ENCODE data around the gene NKX6-2. TPM values are rescaled to one million over a fixed set of nuclear protein-coding genes. Genes with fewer than 3 reads are reported as not detected.

The NKX6-2 gene
- total RNA-seq, 4 donors from 2014 or later: not detected

DNA sequence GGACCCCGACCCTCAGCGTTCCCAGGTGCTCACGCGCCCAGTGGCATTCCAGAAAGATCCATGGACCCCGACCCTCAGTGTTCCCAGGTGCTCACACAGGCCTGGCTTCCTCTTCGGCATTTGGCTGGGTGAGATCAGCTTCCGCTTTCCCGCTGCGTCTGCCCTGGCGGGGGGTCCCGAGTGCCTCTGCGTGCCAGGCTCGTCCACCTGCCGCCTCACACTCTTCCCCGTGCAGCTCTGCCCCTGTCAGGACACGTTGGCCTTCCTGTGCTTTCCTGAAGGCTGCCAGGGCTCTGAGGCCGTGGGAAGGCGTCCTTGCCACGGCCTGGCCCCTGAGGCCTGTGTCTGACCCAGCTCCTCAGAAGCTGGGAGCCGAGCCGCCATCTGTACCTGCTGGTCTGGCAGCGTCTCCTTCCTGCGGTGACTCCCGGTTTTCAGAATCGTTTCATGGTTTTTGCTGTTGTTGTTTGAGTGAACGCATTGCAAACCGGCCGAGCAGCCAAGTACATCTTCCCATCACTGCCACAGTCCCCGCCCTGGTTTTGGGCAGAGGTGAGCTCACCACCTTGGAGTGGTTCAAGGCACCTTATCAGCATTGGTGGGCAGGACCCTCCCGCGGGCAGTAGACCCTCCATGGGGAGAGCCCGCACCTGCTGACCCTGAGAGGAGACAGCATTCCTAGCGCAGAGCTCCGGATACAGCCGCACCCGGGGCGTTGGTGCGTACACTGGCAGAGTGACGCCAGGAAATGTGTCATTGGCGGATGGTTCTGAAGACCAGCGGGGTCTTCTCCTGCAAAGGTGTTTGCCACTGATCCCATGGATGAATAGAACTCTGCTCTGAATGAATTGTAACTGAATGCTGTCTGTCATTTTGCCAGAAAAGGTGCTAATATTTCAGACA, 17.4 kb downstream of the NKX6-2 start:
- no peak for ATAC-seq
- Histone ChIP-seq H3K27ac (no peak overlapping the region), H3K27me3 (no peaks in the 10 kb centered on the region), H3K9me3 (no peaks in the 10 kb centered on the region), H3K4me1 (no peaks in the 10 kb centered on the region), H3K36me3 (peaks cover 0 to 88% of the 10 kb centered on the region in 2 donors), H3K4me3 (no peak overlapping the region)
- WGBS, 2 donors (ENCODE audit: low coverage in 1 of 2): 97 to 100% methylated on average over 6 to 16 of the region's 41 CpGs
- TF ChIP-seq POLR2A (IDR thresholded peaks at IDR 0.05) (no peak), EP300 (IDR thresholded peaks at IDR 0.05) (no peak), POLR2AphosphoS5 (IDR thresholded peaks at IDR 0.05) (no peak)
- TF ChIP-seq, protein P1, sequence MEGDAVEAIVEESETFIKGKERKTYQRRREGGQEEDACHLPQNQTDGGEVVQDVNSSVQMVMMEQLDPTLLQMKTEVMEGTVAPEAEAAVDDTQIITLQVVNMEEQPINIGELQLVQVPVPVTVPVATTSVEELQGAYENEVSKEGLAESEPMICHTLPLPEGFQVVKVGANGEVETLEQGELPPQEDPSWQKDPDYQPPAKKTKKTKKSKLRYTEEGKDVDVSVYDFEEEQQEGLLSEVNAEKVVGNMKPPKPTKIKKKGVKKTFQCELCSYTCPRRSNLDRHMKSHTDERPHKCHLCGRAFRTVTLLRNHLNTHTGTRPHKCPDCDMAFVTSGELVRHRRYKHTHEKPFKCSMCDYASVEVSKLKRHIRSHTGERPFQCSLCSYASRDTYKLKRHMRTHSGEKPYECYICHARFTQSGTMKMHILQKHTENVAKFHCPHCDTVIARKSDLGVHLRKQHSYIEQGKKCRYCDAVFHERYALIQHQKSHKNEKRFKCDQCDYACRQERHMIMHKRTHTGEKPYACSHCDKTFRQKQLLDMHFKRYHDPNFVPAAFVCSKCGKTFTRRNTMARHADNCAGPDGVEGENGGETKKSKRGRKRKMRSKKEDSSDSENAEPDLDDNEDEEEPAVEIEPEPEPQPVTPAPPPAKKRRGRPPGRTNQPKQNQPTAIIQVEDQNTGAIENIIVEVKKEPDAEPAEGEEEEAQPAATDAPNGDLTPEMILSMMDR (IDR thresholded peaks at IDR 0.05): no peak

DNA sequence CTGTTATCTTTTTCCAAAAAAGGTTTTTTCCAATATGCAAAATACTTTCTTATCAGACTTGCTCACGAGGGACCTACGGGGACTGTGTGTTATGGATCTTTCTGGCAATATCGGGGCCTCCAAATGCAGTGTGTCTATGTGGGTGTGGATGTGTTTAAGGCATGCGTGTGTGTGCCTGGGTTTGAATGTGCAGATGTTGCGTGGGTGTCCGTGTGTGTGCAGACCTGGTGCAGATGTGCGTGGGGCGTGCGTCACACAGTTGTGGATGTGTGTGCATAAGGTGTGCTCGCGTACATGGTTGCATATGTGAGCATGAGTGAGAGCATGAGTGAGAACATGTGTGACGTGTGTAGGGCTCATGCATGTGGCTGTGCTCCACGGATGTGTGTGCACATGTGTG, 19.7 kb downstream of the NKX6-2 start:
- Histone ChIP-seq H3K4me3 (no peak overlapping the region), H3K9me3 (no peaks in the 10 kb centered on the region), H3K4me1 (no peaks in the 10 kb centered on the region), H3K27ac (no peak overlapping the region), H3K36me3 (peaks cover 0 to 92% of the 10 kb centered on the region in 2 donors), H3K27me3 (no peaks in the 10 kb centered on the region)
- peak; percentile 5 for ATAC-seq
- no peak for TF ChIP-seq POLR2AphosphoS5 (IDR thresholded peaks at IDR 0.05)
- TF ChIP-seq POLR2A (IDR thresholded peaks at IDR 0.05): no peak
- no peak for TF ChIP-seq EP300 (IDR thresholded peaks at IDR 0.05)
- TF ChIP-seq, protein P1 (IDR thresholded peaks at IDR 0.05): no peak
- 73 to 92% methylated on average over 2 to 8 of the region's 13 CpGs for WGBS, 2 donors (ENCODE audit: low coverage in 1 of 2)

DNA sequence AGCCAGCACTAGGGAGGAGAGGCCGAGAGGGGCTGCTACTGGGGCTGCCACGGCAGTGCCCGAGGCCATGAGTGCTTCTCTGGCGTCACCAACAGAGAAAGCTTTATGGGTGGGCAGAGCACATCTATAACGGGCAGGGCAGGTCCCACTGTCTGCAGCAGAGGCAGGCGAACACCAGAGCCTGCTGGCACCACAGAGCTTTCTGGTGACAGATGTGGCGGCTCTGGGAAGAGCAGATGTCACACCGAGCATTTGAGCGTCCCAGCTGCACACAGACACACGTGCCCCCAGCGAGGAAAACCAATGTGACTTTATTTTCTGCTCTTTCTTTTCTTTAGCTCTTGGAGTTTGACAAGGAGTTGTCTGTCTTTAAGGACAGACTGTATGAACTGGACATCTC, 20.5 kb downstream of the NKX6-2 start:
- Histone ChIP-seq H3K4me3 (no peak overlapping the region), H3K36me3 (peaks cover 0 to 92% of the 10 kb centered on the region in 2 donors), H3K9me3 (no peaks in the 10 kb centered on the region), H3K27ac (no peak overlapping the region), H3K4me1 (no peaks in the 10 kb centered on the region), H3K27me3 (no peaks in the 10 kb centered on the region)
- TF ChIP-seq POLR2AphosphoS5 (IDR thresholded peaks at IDR 0.05) (no peak), EP300 (IDR thresholded peaks at IDR 0.05) (no peak), POLR2A (IDR thresholded peaks at IDR 0.05) (no peak)
- TF ChIP-seq, protein P1 (IDR thresholded peaks at IDR 0.05): no peak
- no peak for ATAC-seq
- 97% methylated on average over 8 of the region's 11 CpGs; no CpG with 5 or more reads in 1 of the 2 donors for WGBS, 2 donors (ENCODE audit: low coverage in 1 of 2)

DNA sequence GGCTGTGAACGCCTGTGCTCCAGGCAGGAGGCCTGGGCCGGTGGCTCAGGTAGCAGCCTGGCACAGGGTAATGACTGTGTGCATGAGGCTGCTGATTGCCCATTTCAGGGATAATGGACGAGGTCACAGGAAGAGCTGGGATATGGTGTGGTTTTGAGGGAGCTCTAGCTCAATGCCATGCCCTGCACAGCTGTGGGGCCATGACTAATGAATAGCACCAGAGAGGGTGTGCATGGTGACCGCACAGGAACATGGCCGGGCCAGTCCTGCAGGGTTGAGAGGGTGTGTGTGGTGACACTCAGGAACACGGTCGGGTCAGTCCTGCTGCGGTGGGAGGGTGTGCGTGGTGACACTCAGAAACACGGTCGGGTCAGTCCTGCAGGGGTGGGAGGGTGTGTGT, 21.8 kb downstream of the NKX6-2 start:
- no peak for ATAC-seq
- TF ChIP-seq POLR2A (IDR thresholded peaks at IDR 0.05): no peak
- TF ChIP-seq POLR2AphosphoS5 (IDR thresholded peaks at IDR 0.05): no peak
- TF ChIP-seq, protein P1 (IDR thresholded peaks at IDR 0.05): no peak
- TF ChIP-seq EP300 (IDR thresholded peaks at IDR 0.05): no peak
- Histone ChIP-seq H3K27ac (no peak overlapping the region), H3K4me1 (no peaks in the 10 kb centered on the region), H3K36me3 (peaks cover 0 to 92% of the 10 kb centered on the region in 2 donors), H3K4me3 (no peak overlapping the region), H3K9me3 (no peaks in the 10 kb centered on the region), H3K27me3 (no peaks in the 10 kb centered on the region)
- 86 to 91% methylated on average over 5 to 9 of the region's 11 CpGs for WGBS, 2 donors (ENCODE audit: low coverage in 1 of 2)

DNA sequence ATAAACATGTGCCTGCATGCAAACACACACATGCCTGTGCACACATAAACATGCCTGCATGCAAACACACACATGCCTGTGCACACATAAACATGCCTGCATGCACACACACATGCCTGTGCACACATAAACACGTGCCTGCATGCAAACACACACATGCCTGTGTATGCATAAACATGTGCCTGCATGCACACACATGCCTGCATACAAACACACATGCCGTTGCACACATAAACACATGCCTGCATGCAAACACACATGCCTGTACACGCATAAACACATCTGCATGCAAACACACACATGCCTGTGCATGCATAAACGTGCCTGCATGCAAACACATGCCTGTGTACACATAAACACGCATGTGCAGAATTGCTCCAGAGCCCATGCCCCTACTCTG, 22.4 kb downstream of the NKX6-2 start:
- Histone ChIP-seq H3K4me1 (no peaks in the 10 kb centered on the region), H3K4me3 (no peak overlapping the region), H3K36me3 (peaks cover 0 to 92% of the 10 kb centered on the region in 2 donors), H3K27ac (no peak overlapping the region), H3K27me3 (no peaks in the 10 kb centered on the region), H3K9me3 (no peaks in the 10 kb centered on the region)
- no peak for ATAC-seq
- WGBS, 2 donors (ENCODE audit: low coverage in 1 of 2): 89% methylated on average over 3 of the region's 5 CpGs; no CpG with 5 or more reads in 1 of the 2 donors
- TF ChIP-seq, protein P1 (IDR thresholded peaks at IDR 0.05): no peak
- TF ChIP-seq POLR2AphosphoS5 (IDR thresholded peaks at IDR 0.05) (no peak), POLR2A (IDR thresholded peaks at IDR 0.05) (no peak), EP300 (IDR thresholded peaks at IDR 0.05) (no peak)

Measured in gastroesophageal sphincter (tissue), 4 donors.